GM19238 (cell line): ENCODE data around the gene SMG7.

Experiments
- DNase-seq: peaks from one replicate; pipeline ENCODE4 v3.0.0; 2011; ENCODE audit warnings: low spot score; ENCODE audit not compliant: insufficient read length

The SMG7 gene

GRCh38 chr1:183565261-183565660 is 93.0 kb downstream of the SMG7 start:
- no peak for DNase-seq

GRCh38 chr1:183566026-183566425 is 93.7 kb downstream of the SMG7 start:
- DNase-seq, result no peak

- no peak for DNase-seq
These were observed 95.3 kb downstream of the SMG7 start for GRCh38 chr1:183567584-183567983.

- no peak for DNase-seq
These were observed 96.1 kb downstream of the SMG7 start for GRCh38 chr1:183568176-183569021.

GRCh38 chr1:183569141-183569540 is 96.8 kb downstream of the SMG7 start:
- DNase-seq, result no peak

DNA sequence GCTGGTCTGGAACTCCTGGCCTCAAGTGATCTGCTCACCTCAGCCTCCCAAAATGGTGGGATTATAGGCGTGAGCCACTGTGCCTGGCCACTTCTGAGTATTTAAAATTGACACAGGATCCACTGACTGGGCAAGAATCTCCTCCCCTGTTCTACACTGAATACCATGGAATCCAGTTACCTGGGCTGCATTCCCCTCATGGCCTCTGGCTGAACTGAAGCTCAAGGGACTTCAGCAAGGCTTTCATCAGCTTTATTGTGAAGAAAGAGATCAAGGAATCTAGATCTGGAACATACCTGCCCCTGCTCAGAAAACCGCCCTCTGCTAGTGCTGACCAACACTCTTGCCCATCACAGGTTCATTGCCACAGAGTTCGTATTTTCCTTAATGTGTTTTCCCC is 97.5 kb downstream of the SMG7 start:
- DNase-seq, result no peak

GRCh38 chr1:183570451-183570850 is 98.2 kb downstream of the SMG7 start:
- no peak for DNase-seq

GRCh38 chr1:183571678-183572268 is 99.5 kb downstream of the SMG7 start:
- DNase-seq, result no peak

DNA sequence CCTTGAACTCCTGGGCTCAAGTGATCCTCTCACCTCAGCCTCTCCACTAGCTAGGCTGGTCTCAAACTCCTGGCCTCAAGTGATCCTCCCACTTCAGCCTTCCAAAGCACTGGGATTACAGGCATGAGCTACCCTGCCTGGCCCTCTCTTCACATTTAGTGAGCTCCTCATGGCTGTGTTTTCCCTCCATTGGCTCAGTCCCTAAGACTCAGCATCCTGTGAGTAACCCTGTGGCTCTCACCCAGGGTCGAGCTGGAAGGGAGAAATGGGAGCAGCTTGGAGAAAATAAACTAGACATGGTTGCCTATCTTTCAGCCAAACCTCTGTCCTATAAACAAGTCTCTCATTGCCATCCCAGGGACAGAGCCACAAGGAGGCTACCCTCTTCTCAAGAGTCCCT is 100.4 kb downstream of the SMG7 start:
- no peak for DNase-seq

DNA sequence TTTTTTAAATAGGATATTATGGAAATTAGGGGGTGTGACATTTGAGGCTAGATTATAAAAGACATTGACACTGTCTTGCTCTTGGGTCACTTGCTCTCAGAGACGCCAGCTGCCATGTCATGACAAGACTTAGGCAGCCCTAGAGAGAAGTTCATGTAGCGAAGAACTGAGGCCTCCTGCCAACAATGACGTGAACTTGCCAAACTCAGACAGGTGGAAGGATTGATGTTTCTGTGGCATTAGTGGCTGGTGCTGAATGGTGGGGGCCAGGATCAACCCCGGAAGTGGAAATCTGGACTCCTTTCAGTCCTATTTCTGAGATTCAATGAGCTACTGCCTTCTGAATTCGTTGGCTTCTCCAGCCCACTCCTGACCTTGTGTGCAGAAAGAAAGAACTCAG is 103.3 kb downstream of the SMG7 start:
- no peak for DNase-seq

DNA sequence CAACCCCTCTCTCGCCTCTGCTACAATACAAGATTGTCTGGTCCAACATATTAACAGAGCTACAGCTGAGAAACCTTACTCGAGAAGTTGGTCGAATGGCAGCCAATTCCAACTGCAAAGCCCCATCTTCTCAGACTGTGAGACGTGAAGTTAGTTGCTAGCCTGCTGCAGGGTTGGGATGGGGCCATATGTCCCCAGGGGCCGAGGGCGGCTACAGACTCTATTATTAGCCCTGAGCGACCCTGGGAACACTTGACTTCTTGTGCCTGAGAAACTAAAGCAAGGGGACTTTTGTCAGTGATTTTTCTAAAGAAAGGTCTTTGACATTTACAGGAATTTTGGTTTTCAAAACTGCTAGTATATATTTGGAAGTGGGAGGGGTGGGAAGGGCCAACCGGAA is 104.2 kb downstream of the SMG7 start:
- no peak for DNase-seq

- no peak for DNase-seq
These were observed 105.7 kb downstream of the SMG7 start for GRCh38 chr1:183577897-183578465.

- DNase-seq, result no peak
These were observed 106.6 kb downstream of the SMG7 start for GRCh38 chr1:183578856-183579255.

GRCh38 chr1:183580281-183580682 is 108.0 kb downstream of the SMG7 start:
- DNase-seq, result peak; percentile 21

GRCh38 chr1:183582021-183582713 is 109.9 kb downstream of the SMG7 start:
- no peak for DNase-seq

- DNase-seq, result no peak
These were observed 111.2 kb downstream of the SMG7 start for GRCh38 chr1:183583466-183583865.

DNA sequence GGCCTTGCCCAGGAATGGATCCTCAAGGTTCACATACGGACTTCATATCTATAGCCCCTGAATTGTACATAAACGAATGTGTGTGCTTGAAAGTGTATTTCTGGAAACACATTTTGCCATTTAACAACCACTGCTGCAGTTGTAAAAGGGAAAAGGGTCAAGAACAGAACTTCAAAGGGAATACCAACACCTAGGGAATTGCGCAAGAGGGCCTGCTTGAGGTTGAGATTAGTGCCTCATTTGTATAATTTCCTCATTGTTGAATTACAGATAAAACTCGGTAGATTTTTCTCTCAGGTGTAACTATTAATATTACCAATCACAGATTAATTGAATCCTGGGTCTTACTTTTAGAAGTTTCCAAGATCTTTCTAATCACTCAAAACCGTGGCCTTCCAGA is 111.8 kb downstream of the SMG7 start:
- DNase-seq, result no peak

GRCh38 chr1:183585038-183585437 is 112.7 kb downstream of the SMG7 start:
- no peak for DNase-seq

DNA sequence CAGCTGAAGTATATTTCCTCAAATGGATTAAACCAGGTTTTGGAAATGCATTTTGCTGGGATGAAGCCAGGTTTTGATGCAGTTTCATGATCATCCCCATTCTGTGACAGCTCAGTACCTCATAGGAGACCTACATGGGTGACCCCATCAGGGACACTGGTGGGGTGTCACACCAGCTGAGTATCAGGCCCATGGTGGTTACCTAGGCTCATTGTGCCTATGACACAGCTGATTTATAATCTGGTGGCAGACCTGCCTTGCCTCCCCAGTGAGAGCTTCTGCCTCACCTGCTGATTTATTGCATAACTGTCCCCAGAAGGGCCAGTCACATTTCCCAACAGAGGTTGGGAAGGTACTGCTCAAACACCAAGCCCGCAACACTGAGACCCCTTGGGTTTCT is 114.2 kb downstream of the SMG7 start:
- DNase-seq, result no peak

DNA sequence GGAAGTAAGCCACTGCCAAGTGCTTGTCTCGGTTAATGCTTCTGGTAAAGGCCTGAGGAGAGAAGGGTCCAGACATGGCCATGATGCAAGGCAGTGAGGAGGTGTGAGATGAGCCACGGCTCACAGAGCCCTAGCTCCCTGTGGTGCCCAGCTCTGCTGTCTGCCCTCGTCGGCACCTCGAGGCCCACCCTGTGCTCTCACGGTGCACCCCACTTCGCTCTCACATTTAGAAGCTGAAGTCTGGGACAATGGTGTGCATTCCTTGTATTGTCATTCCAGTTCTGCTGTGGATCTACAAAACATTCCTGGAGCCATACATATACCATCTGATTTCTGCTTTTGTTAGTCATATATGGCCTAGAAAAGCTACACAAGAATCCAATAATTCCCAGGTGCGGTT is 114.6 kb downstream of the SMG7 start:
- DNase-seq, result no peak

- DNase-seq, result no peak
These were observed 116.5 kb downstream of the SMG7 start for GRCh38 chr1:183588827-183589226.

DNA sequence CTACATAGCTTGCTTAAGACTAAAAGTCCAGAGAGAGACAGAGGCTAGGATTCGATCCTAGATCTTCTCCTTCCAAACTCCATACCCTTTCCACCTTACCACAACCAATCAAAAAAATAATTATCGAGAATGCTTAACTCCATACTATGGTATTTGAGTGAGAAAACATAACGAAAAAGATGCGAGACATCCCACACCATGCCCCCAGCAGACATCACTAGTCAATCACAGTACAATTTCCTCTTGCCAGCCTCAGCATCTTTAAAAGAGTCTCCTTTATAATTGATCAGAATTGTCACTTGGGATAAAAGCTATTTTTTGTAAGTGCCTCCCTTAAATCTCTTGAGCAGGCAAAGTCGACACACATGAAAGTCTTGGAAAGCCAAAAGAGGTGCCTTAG is 117.1 kb downstream of the SMG7 start:
- DNase-seq, result no peak
